Stimulated activated CD4-positive, alpha-beta T cell treated with anti-CD3 and anti-CD28 coated beads, Interleukin-4, amount 100 ng/mL, for 4 hours (primary cell): ENCODE measurements around the gene TNRC6A.
"Not testable (repeated sequence)": the region's sequence is repeated elsewhere in the genome, so short reads cannot be mapped to it uniquely, and the experiment has no call there.

Experiments used
- DNase-seq, 2 experiments: peaks; one replicate each; pipeline ENCODE4 v3.0.0-alpha.2; 2020

TNRC6A gene

DNA sequence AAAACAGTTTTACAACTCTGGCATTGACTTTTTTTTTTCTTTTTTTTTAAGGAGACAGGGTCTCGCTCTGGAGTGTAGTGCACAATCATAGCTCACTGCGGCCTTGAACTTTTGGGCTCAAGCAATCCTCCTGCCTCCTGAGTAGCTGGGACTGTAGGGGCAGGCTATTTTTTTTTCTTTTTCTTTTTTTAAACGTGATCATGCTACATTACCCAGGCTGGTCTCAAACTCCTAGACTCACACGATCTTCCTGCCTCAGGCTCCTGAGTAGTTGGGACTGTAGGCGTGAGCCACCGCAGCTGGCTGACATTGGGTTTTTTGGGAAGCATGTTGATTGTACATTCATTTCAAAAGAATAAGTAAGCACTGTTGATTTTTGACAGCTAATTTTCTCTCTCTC is 32.1 kb downstream of the TNRC6A start:
- DNase-seq: no peak

DNA sequence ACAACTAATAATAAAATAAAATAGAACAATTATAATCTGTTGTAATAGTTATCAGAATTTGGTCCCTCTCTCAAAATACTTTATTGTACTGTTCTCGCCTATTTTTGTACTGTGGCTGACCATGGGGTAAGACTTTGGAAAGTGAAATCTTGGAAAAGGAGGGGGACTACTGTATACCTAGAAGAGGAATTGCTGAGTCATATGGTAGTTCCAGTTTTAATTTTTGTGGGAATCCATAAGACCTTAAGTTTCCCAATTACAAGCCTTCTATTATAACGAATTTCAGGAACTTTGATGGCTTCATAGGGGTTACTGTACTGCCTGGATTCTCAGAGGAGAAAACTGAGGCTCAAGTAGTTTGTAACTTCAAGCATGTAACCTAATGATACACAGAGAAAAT is 35.5 kb downstream of the TNRC6A start:
- DNase-seq: no peak

DNA sequence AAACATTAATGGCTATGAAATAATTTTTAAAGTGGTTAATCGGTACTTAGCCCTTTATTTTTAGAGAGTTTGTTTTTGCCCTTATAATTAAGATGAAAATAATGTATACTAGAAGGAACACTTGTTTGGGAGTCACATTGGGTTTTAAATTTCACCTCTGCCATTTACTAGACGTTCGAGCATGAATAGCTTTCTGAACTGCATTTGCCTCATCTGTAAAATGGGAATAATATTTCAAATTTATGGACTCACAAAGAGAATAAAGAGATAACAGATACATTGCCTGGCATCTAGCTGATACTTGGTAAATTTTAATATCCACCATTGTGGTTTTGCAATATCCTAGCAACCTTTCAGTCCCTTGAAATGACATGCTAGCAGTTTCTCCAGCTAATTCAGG is 36.6 kb downstream of the TNRC6A start:
- DNase-seq: no peak

DNA sequence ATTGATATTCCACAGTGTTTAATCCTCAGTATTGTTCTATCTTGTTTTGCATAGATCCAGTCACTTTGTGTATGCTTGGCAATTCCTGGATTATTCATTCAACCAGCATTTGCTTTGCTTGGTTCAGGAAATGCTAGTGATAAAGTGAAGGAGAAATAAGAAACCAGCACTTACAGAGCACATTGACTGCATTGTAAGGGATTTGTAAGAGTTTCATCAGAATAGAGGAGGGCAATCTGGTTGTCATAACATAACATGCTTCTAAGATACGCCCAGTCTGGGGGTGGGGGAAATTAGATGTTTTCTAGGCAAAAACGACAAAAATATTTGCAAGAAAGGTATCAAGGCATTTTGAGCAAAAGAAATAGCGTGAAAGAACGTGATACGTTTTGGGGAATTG is 40.4 kb downstream of the TNRC6A start:
- DNase-seq: no peak

DNA sequence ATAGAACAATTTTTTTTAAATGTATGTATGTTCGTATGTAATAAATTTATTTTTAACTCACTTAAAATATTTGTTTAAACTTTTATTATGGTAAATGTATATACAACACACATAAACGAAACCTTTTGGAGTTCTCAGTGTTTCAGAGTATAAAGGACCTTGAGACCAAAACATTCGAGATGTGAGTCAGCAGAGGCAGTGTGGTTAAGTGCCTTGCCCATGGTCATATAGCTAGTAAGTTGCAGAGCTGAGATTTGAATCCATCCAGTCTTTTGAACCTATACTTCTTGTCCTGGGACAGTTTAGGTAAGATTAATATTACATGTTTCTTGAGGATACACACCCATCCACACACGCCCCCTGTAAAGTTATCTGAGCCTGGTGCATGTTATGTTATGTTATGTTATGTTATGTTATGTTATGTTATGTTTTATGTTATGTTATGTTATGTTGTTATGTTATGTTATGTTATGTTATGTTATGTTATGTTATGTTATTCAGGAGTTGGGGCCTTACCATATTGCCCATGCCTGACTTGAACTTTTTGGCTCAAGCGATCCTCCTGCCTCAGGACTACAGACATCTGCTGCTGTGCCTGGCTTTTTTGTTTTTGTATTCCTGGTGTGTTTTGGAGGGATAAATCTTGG is 41.8 kb downstream of the TNRC6A start:
- no peak for DNase-seq

DNA sequence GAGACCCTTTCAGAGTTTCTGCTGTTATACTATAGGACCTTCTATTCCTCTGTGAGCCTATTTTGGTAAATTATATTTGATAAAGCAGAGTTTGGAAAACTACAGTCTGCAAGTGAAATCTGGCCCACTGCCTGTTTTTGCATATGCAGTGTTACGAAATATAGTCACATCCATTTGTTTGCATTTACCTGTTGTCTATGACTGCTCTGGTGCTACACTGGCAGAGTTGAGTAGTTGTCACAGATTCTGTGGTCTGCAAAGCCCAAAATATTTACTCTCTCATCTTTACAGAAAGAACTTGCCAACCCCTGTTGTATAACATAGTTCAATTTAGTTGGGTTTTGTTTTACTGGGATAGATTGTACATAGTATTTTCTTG is 42.3 kb downstream of the TNRC6A start:
- no peak for DNase-seq

DNA sequence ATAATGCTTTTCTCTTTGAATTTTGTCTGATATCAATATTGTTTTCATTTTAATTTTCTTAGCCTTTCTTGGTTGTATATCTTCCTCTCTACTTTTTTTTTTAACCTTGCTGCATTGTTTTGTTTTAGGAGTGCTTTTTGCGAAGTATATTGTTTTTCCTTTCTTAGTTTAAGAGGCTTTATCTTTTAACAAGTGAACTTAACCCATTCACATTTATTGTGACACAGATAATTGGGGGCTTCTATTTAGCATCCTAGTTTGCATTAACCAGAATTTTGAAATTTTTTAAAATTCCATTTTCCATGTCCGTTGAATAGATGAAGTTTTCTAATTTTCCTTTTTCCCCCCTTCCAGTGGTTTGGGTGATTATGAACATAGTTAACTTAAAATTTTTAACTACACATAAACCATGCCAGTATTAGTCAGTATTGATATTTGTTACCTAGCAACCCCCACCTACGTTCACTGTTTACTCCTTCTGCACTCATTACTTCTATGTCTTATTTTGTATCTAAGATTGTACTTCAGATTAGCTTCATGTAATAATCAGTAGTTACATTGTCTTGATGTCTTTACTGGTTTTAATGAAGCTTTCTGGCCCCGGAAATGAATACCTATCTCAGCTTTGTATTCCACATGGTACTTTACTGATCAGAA is 44.4 kb downstream of the TNRC6A start:
- no peak for DNase-seq

DNA sequence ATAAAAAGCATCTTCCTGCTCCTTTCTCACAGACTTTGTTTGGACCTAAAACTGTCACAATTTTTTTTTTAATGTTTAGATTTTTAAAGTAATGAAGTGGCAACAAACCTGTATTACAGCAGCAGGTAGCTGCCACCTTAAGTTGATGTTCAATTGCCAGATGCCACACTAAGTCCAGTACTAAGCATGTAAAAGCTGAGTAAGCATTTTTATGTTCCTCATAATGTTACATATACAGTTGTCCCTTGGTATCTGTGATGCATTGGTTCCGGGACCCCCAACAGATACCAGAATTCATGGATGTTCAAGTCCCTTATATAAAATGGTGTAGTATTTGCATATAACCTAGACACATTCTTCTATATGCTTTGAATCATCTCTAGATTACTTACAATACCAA is 45.1 kb downstream of the TNRC6A start:
- no peak for DNase-seq

DNA sequence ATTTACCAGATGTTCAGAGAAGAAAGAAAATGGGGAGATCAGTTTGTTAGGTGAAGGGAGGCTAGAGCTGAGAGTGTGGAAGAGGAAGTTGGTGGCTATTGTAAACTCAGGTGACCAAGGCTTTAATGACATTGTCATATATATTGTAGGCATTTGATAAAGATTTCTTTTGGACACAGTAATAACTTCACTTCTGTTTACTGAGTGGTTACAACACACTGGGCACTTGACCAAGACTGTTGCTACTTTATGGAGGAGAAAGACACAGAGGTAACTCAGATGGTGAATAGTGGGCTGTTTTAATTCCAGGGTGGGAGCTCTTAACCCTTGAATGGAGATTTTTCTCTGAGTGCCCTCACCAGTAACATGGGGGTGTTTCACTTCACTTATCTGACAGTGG is 46.0 kb downstream of the TNRC6A start:
- no peak for DNase-seq

DNA sequence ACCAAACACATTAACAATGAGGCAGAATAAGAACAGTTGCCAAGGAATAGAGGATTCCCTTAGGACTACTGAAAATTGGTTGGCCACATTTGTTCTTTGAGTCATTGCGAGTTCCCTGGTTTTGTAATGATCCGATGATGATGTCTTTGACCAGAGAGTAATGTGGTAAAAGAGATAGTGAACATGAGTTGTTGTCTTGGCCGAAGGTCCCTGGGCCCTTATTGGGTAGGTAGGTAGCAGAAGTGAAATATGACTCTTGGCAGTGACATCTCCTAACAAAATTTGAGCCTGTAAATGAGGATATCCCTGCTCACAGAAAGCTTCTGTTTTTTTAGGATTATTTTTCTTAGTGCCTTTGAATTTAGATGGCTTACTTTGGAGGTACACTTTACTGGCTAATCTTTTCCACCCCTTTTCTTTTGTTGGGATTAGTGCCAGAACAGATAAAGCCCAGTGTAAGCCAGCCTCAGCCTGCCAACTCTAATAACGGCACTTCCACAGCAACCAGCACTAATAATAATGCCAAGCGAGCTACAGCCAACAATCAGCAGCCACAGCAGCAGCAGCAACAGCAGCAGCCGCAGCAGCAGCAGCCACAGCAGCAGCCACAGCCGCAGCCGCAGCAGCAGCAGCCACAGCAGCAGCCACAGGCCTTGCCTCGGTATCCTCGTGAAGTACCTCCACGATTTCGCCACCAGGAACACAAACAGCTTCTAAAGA is 47.2 kb downstream of the TNRC6A start:
- no peak for DNase-seq

DNA sequence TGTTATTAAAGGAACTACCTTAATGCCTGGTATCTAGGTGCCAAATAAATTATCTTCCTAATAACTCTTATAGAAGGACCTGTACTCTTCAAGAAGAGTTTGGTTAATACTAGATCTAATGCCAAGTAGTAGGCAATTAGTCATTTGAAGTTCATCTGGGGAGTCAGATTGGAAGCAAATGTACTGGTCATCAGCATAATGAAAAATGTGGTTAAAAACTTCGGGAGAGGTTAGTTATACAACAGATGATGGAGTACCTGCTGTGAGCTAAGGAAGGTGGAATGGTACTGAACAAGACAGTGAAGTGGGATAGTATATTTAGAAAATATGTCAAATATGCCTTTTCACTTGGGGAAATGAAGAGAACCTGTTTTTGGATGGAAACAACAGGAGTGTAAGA is 49.2 kb downstream of the TNRC6A start:
- DNase-seq: no peak

DNA sequence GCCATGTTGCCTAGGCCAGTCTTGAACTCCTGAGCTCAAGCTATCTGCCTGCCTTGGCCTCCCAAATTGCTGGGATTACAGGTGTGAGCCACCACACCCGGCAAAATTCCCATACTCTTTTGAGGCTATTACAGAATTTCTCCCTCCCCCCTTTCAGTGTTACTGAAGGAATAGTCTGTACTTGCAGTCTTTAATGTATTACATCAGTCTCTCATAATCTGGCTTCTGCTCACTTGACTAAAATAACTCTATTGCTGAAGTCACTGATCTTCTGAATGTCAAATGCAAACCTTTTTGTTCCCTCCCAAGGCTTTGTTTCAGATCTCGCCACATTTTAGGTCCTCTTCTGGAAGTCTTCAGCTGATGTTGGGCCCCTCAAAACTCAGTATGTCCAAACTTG is 51.8 kb downstream of the TNRC6A start:
- DNase-seq: no peak

DNA sequence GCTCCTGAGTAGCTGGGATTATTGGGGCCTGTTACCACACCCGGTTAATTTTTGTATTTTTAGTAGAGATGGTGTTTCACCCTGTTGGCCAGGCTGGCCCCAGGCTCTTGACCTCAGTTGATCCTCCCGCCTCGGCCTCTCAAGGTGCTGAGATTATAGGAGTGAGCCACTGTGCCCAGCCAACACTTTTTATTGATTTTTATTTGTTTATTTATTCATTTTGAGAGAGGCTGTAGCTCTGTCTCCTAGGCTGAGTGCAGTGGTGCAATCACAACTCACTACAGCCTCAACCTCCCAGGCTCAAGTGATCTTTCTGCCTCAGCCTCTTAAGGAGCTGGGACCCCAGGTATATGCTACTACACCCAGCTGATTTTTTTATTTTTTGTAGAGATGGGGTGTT is 54.7 kb downstream of the TNRC6A start:
- no peak for DNase-seq

DNA sequence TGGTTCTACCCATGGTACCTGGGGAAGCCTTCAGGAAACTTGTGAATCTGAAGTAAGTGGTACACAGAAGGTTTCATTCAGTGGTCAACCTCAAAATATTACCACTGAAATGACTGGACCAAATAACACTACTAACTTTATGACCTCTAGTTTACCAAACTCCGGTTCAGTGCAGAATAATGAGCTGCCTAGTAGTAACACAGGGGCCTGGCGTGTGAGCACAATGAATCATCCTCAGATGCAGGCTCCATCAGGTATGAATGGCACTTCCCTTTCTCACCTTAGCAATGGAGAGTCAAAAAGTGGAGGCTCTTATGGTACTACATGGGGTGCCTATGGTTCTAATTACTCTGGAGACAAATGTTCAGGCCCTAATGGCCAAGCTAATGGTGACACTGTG is 60.4 kb downstream of the TNRC6A start:
- DNase-seq: no peak

DNA sequence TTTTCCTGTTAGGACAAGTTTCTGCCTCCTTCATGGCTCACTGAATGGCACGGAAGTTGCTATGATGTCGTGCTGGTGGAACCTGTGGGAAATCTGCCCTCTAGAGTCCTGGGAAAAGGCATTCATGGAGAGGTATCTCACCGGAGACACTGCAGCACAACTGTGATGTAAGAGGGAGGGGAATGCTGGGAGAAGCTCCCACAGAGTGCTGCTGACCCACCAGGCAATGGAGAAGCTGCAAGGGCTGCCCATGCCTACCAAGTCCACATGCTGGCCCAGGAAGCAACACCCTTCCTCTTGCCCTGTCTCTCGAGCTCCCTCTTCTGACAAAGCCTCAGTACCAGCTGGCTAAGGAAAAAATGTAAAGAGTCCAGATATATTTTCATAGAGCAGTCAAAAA is 71.1 kb downstream of the TNRC6A start:
- no peak for DNase-seq

DNA sequence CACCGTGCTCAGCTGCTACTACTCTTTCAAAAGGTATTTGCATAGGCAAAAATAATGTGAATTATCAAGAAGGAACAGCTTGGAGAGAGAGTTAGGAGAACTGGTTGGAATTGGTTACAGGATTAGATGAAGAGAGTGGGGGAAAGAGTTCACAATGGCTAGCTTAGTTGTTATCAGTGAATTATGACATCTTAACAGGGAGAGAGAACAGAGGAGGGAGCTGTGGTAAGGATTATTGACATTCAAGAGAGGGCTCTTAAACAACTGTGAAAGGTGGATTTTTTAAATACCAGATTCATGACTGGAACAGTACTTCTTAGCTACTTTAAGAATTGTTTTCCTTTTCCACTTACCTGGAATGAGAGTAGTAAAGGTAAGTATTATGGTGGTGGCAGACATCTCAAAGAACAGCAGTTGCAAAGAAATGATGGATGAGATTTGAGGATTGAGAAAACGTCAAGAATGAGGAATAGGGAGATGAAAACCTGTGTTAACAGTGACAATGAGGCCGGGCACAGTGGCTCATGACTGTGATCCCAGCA is 72.4 kb downstream of the TNRC6A start:
- no peak for DNase-seq

DNA sequence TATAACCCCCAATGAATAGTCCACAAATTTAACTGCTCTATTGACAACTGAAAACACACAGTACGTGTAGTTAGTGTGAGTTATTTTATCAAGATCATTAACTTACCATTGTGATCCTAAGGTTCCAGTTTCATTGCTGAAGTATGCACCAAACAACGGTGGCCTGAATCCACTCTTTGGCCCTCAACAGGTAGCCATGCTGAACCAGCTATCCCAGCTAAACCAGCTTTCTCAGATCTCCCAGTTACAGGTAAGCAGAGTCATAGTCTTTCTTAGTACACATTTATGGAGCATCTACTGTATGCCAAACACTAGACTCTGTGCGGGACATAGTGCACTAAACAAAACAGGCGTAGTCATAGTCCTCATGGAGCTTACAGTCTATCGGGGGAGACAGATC is 76.0 kb downstream of the TNRC6A start:
- no peak for DNase-seq

DNA sequence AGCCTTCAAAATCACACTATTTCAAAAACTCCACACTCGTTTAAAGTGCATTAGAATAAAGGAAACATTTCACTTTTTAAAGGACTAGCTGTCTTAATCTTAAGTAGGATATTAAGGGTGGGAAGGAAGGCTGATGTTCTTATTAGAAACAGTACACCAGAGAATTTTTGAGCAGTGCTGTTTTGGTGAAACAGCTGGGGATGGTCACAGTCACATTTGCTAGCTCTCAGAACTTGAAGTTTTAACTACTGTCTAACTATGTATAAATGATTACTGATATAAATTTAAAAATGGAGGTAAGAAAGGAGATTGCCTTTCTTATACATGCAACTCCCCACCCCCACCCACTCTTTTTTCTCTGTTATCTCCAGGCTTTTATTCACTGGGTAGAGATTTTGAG is 77.8 kb downstream of the TNRC6A start:
- DNase-seq: no peak

DNA sequence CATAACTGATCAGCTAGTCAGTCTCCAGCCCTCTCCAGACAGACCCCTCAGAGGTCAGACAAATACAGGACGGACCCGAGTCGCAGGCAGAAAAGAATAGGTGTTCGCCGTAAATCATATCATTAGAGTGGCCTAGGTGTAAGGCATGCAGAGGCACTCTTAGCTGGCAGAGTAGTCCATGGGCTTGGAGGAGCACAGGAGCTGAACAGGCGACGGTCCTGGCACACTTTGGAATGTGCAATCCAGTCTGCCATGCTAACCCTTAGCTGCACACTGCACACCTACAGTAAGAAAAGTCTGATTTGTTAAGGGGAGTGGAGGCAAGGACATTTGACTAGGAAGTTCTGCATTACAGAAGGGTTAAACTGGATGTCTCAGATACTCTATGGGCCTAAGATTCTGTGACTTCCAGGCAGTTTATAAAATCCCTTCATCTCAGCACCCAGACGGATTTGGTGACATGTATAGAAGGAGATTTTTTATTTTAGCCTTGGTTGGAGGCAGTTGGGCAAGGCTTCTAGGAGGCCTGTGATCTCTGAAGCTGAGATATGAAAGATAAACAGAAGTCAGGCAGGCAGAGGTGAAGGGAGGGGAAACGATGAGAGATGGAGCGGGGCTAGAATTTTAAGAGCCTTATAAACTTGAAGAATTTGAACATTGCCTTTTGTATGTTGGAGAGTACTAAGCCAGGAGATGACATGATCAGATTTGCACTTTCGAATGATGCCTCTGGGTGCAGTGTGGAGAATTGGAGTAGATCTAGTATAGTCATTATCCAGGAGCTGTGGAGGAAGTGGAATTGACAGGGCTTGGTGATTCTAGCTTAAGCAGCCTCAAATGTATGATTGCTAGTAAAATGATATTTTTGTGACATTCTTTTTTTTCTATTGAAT is 81.7 kb downstream of the TNRC6A start:
- DNase-seq: no peak

DNA sequence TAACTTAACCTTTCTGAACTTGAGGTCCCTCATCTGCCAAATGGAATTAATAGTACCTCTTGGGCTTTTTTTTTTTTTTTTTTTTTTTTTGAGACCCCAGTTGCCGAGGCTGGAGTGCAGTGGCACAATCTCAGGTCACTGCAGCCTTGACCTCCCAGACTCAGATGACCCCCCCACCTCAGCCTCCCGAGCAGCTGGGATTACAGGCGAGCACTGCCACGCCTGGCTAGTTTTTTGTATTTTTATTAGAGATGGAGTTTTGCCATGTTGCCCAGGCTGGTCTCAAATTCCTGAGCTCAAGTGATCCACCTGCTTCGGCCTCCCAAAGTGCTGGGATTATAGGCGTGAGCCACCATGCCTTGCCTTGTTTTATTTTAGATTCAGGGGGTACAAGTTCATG is 83.4 kb downstream of the TNRC6A start:
- DNase-seq: not testable (repeated sequence)

DNA sequence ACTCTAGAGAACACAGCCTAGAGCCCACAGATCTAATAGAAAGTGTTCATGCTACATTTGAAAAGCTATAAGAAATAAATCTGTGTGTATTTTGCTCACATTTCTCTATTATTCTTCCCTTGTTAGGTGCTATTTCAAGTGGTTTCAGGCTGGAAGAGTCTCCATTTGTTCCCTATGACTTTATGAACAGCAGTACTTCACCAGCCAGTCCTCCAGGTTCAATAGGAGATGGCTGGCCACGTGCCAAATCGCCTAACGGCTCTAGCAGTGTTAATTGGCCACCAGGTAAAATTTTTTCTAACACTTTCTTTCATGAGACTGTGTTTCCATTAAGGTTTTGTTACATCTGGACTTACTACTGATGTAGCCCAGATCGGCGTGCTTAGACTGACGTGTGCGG is 85.6 kb downstream of the TNRC6A start:
- DNase-seq: no peak

DNA sequence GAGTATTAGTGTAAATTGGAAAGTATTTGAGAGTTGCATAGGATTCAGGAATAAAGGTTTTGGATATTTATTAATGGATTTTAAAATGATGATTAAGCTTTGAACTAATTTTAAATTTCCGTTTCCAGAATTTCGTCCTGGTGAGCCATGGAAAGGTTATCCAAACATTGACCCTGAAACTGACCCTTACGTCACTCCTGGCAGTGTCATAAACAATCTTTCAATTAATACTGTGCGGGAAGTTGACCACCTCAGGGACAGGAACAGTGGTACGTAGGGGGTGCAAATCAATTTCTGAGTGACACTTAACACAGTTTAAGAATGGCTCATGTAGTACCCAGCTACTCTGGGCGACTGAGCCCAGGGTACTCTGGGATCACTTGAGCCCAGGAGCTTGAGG is 87.2 kb downstream of the TNRC6A start:
- no peak for DNase-seq

DNA sequence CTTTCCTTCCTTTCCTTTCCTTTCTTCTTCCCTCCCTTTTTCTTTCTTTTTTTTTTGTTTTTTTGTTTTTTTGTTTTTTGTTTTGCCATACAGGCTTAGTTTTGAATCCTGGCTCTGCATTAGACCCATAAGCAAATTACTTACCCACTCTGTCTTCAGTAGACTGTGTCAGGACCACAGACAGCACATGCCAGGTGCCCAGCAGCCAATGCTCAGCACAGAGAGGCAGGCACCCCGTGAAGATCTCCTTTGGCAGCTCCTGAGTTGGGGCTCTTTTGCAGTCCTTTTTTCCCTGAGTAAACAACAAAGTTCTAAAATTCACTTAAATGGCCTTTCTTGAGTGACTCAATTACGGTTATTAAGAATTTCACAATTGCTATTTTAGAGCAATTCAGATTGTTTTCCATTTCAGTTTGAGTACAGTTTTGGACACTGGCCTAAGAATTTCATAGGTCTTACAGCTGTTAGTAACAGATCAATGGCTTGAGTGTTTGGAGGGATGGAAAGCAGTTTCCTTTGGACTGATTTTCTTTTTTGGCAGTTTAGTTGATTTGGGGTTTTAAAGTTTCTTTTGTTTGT is 90.1 kb downstream of the TNRC6A start:
- DNase-seq: no peak
